ENCODE data around the gene SYAP1. TPM values are rescaled to one million over a fixed set of nuclear protein-coding genes. Genes with fewer than 3 reads are reported as not detected.

SYAP1 gene
- total and polyA plus RNA-seq, 9 of the 15 experiments (the other 6 are each of a cell fraction or from before 2014, with no cell fraction given) = 5.7 to 35.3 (median 27.6) TPM

DNA sequence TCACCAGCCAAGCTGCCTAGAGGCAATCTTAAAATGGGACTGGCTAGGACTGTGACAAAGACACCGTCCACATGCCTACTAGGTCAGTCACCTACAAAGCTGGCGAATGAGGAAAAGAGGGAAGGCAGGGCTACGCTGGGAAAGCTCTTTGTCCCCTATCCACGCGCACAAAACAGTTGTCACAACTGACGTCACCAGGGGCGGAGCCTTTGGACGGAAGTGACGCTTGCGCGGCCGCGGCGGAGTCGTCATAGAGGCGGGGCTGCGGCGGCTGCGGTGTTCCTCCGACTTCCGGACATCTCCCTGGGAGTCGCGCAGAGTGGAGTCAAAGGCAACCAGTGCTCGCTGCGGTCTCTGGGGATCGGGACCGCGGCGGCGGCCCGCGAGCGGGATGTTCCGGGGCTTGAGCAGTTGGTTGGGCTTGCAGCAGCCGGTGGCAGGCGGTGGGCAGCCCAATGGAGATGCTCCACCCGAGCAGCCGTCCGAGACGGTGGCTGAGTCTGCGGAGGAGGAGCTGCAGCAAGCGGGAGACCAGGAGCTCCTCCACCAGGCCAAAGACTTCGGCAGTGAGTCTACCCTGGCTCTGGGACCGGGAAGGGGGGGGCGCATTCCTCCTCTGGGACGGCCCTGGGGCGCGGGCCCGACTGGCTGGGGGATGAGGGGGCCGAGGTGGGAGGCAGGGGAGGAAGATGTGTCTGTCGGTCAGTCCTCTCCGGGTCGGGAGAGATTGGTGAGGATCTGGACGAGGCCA is at the start of gene SYAP1 (continued):
- TF ChIP-seq FOXJ3 (CRISPR knock-in tag; IDR thresholded peaks at IDR 0.05) (no peak), CCNT2 (IDR thresholded peaks at IDR 0.05; ENCODE audit: borderline replicate concordance, extremely low read depth, insufficient read length, low read depth, low read length) (peak; percentile 32), ZNF133 (CRISPR knock-in tag; IDR thresholded peaks at IDR 0.05) (no peak), RFX5 (IDR thresholded peaks at IDR 0.05; ENCODE audit: low read depth, low read length) (no peak), ZNF143 (CRISPR knock-in tag; IDR thresholded peaks at IDR 0.05) (no peak), KDM1A (IDR thresholded peaks at IDR 0.05) (no peak), MAFK (IDR thresholded peaks at IDR 0.05; ENCODE audit: low read length) (no peak), SNIP1 (IDR thresholded peaks at IDR 0.05; ENCODE audit: low read depth) (no peak), POLR2H (tag; IDR thresholded peaks at IDR 0.05; ENCODE audit: low read depth) (peak; percentile 82; the same call in 1 of the 2 replicates), ZNF395 (CRISPR knock-in tag; IDR thresholded peaks at IDR 0.05) (no peak), ZNF584 (CRISPR knock-in tag; IDR thresholded peaks at IDR 0.05; ENCODE audit: low read depth) (no peak), E2F3 (CRISPR knock-in tag; IDR thresholded peaks at IDR 0.05) (no peak), SRSF7 (optimal IDR thresholded peaks at IDR 0.05; ENCODE audit: low read depth, low read length) (no peak), NEUROD1 (IDR thresholded peaks at IDR 0.05; ENCODE audit: borderline replicate concordance, low read depth, low read length, partially characterized antibody) (no peak), PKNOX1 (IDR thresholded peaks at IDR 0.05) (peak; percentile 35; the same call in 1 of the 2 replicates), ARID4B (CRISPR knock-in tag; IDR thresholded peaks at IDR 0.05) (no peak), CBFA2T3 (IDR thresholded peaks at IDR 0.05) (no peak), POLR2AphosphoS5 (IDR thresholded peaks at IDR 0.05; ENCODE audit: control insufficient read depth, insufficient read depth, low read depth, low read length) (peak; percentile 93), SMARCA5 (IDR thresholded peaks at IDR 0.05) (no peak)
- TF ChIP-seq, protein P1, sequence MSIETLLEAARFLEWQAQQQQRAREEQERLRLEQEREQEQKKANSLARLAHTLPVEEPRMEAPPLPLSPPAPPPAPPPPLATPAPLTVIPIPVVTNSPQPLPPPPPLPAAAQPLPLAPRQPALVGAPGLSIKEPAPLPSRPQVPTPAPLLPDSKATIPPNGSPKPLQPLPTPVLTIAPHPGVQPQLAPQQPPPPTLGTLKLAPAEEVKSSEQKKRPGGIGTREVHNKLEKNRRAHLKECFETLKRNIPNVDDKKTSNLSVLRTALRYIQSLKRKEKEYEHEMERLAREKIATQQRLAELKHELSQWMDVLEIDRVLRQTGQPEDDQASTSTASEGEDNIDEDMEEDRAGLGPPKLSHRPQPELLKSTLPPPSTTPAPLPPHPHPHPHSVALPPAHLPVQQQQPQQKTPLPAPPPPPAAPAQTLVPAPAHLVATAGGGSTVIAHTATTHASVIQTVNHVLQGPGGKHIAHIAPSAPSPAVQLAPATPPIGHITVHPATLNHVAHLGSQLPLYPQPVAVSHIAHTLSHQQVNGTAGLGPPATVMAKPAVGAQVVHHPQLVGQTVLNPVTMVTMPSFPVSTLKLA (conservative IDR thresholded peaks at IDR 0.05) = peak; percentile 71 to 87; a peak in 3 of 4 replicates

All from K562 (cell line).